Lower lobe of right lung (tissue), 2 donors: ENCODE results near the gene MYH7B. TPM values are rescaled to one million over a fixed set of nuclear protein-coding genes. Genes with fewer than 3 reads are reported as not detected.

Source experiments
- ATAC-seq, 2 donors: fragments of 200-7000 bp; cut with Tn5 transposase; one replicate each; pipeline ENCODE4 v1.9.1; 2020 to 2022; ENCODE audit warnings: mild to moderate bottlenecking in 2 of 2, moderate library complexity in 2 of 2
- DNase-seq: peaks from one replicate; pipeline ENCODE4 v3.0.0-alpha.2; 2020
- H3K27ac ChIP-seq: fragments of 200-600 bp; one replicate; pipeline ENCODE4 v1.8.0; 2022
- H3K27me3 ChIP-seq: fragments of 200-600 bp; one replicate; pipeline ENCODE4 v1.8.0; 2022; ENCODE audit warnings: low read depth
- H3K36me3 ChIP-seq: fragments of 200-600 bp; one replicate; pipeline ENCODE4 v1.8.0; 2022; ENCODE audit warnings: mild to moderate bottlenecking
- H3K4me1 ChIP-seq: fragments of 200-600 bp; one replicate; pipeline ENCODE4 v1.8.0; 2022
- H3K4me3 ChIP-seq: fragments of 200-600 bp; one replicate; pipeline ENCODE4 v1.8.0; 2022; ENCODE audit warnings: mild to moderate bottlenecking
- H3K9me3 ChIP-seq: fragments of 200-600 bp; one replicate; pipeline ENCODE4 v1.8.0; 2022
- CTCF ChIP-seq: fragments of 200-600 bp; IDR thresholded peaks from one replicate; pipeline ENCODE4 v1.8.0; 2022; ENCODE audit warnings: antibody characterized with exemption, mild to moderate bottlenecking
- intact Hi-C: fragments of 100-400 bp; cut with DNase I; formaldehyde crosslinking; loops from one replicate; pipeline ENCODE4 v1.11.0; 2022
- total RNA-seq: library from RNA; stranded (reverse); fragmentation: NEBNext Ultra II Directional; extraction: Animal tissue kit (Norgen Biotek cat#: 25700); gene quantifications from one replicate; pipeline ENCODE4 v1.2.1, GENCODE V29; 2021
- donor health status: DM: no; HTN: yes; CAD: no; lungs with severe emphysema.

The MYH7B gene
- total RNA-seq, 1 donor from 2014 or later: 0.56 TPM

GRCh38 chr20:34982270-34983088 is 26.8 kb downstream of the MYH7B start:
- intact Hi-C loops: no loop called here
- Histone ChIP-seq H3K36me3 (no peaks in the 10 kb centered on the region), H3K9me3 (no peaks in the 10 kb centered on the region), H3K4me1 (peaks cover 12% of the 10 kb centered on the region), H3K4me3 (no peak overlapping the region), H3K27me3 (peaks cover 19% of the 10 kb centered on the region), H3K27ac (no peak overlapping the region)
- TF ChIP-seq CTCF: no peak
- no peak for ATAC-seq
- DNase-seq: no peak

GRCh38 chr20:34983089-34983820 is 27.6 kb downstream of the MYH7B start:
- Histone ChIP-seq H3K4me3 (no peak overlapping the region), H3K36me3 (no peaks in the 10 kb centered on the region), H3K4me1 (peaks cover 20% of the 10 kb centered on the region), H3K27ac (no peak overlapping the region), H3K9me3 (no peaks in the 10 kb centered on the region), H3K27me3 (peaks cover 19% of the 10 kb centered on the region)
- intact Hi-C loops: no loop called here
- no peak for TF ChIP-seq CTCF
- no peak for DNase-seq
- ATAC-seq: no peak

- Histone ChIP-seq H3K9me3 (no peaks in the 10 kb centered on the region), H3K4me3 (no peak overlapping the region), H3K27ac (no peak overlapping the region), H3K4me1 (peaks cover 22% of the 10 kb centered on the region), H3K27me3 (peaks cover 19% of the 10 kb centered on the region), H3K36me3 (no peaks in the 10 kb centered on the region)
- ATAC-seq (no peak), DNase-seq (no peak)
- TF ChIP-seq CTCF: no peak
- intact Hi-C loops: no loop called here
These were observed 28.5 kb downstream of the MYH7B start for GRCh38 chr20:34983995-34984735.

- no peaks in the 10 kb centered on the region for H3K36me3 ChIP-seq
- H3K27me3 ChIP-seq: peaks cover 19% of the 10 kb centered on the region
- intact Hi-C loops: no loop called here
- H3K27ac ChIP-seq: no peak overlapping the region
- H3K4me1 ChIP-seq: peaks cover 22% of the 10 kb centered on the region
- no peak overlapping the region for H3K4me3 ChIP-seq
- no peak for DNase-seq
- no peaks in the 10 kb centered on the region for H3K9me3 ChIP-seq
- TF ChIP-seq CTCF: no peak
- no peak for ATAC-seq
These were observed 29.1 kb downstream of the MYH7B start for GRCh38 chr20:34984756-34985261.
